Stomach (tissue), 9 donors: ENCODE data around the gene MTG1. TPM values are rescaled to one million over a fixed set of nuclear protein-coding genes. Genes with fewer than 3 reads are reported as not detected.
"Not testable (repeated sequence)": the region's sequence is repeated elsewhere in the genome, so short reads cannot be mapped to it uniquely, and the experiment has no call there.

ENCODE experiments used
- DNase-seq, 2 donors: peaks; one replicate each; pipeline versions ENCODE4 v3.0.0 to v3.0.0-alpha.2; 2013 to 2019
- H3K27ac ChIP-seq, 5 donors: fragments of 200-600 bp in 4 of 5; sonication (generic) in 4 of 5; one replicate each; pipeline ENCODE4 v1.5.1; 2013 to 2019; ENCODE audit warnings: mild to moderate bottlenecking in 1 of 5, moderate library complexity in 1 of 5
- H3K27me3 ChIP-seq, 3 donors: fragments of 200-600 bp; sonication (generic); one replicate each; pipeline ENCODE4 v1.5.1; 2017 to 2019; ENCODE audit warnings: mixed run types in 1 of 3
- H3K36me3 ChIP-seq, 4 donors: fragments of 200-600 bp; sonication (generic); 1 replicate in 3 of 4; 2 replicates in 1 of 4; pipeline ENCODE4 v1.5.1; 2016 to 2019
- H3K4me1 ChIP-seq, 4 donors: fragments of 200-600 bp; sonication (generic); one replicate each; pipeline ENCODE4 v1.5.1; 2016 to 2019
- H3K4me3 ChIP-seq, 4 donors: fragments of 200-600 bp; sonication (generic) in 3 of 4; one replicate each; pipeline ENCODE4 v1.5.1; 2016 to 2019; ENCODE audit warnings: mild to moderate bottlenecking in 1 of 4
- H3K9me3 ChIP-seq, 4 donors: fragments of 200-600 bp; sonication (generic); one replicate each; pipeline ENCODE4 v1.5.1; 2016 to 2019
- CTCF ChIP-seq, 7 experiments: fragments of 450-650 bp in 4 of 7; fragments of 200-600 bp in 3 of 7; sonication (generic) in 3 of 7; IDR thresholded peaks; one replicate each; pipeline ENCODE4 v1.5.1; 2016 to 2019; ENCODE audit warnings: antibody characterized with exemption in 7 of 7, control low read depth in 2 of 7, mild to moderate bottlenecking in 1 of 7
- EP300 ChIP-seq: sonication (generic); formaldehyde crosslinking; IDR thresholded peaks from one replicate; pipeline ENCODE4 v1.6.1; 2017; ENCODE audit warnings: antibody characterized with exemption
- POLR2A ChIP-seq, 4 donors: fragments of 450-650 bp; IDR thresholded peaks; one replicate each; pipeline ENCODE4 v1.6.1; 2016; ENCODE audit warnings: antibody characterized with exemption in 4 of 4, control low read depth in 2 of 4, mild to moderate bottlenecking in 1 of 4, moderate library complexity in 1 of 4
- POLR2AphosphoS5 ChIP-seq, 3 donors: sonication (generic); formaldehyde crosslinking; IDR thresholded peaks; one replicate each; pipeline ENCODE4 v1.6.1; 2016; ENCODE audit warnings: antibody characterized with exemption in 3 of 3
- whole genome bisulfite sequencing, 5 donors: extraction: QIAGEN DNeasy Blood & Tissue Kit in 3 of 5; methylation state at CpG; one replicate each; pipeline versions ENCODE4 v1.1.5 to v1.1.7; 2013 to 2018; 5-methylcytosine and 5-hydroxymethylcytosine counted together
- intact Hi-C: fragments of 100-400 bp; cut with DNase I; formaldehyde crosslinking; loops from one replicate; pipeline ENCODE4 v1.15.1; 2023; ENCODE audit warnings: low total_unique reads
- polyA plus RNA-seq, 3 donors: library from polyadenylated mRNA; stranded (reverse); fragments of 200-250 nt; gene quantifications; one replicate each; pipeline ENCODE4 v1.2.3, GENCODE V29; 2013
- total RNA-seq, 5 donors: library from RNA; depleted of rRNA; stranded (reverse); fragments of >200 nt; gene quantifications; one replicate each; pipeline versions ENCODE4 v1.1.0 to v1.2.3, GENCODE V29; 2014 to 2016
- donor health status: healthy with polysubstance abuse.
- donor health status: Bipolar disorder and iron deficiency.
- donor health status: healthy.

Gene MTG1
- total and polyA plus RNA-seq, 8 donors = 36.7 to 177 (median 52.9) TPM

- TF ChIP-seq EP300 (no peak), POLR2AphosphoS5 (IDR thresholded peaks at IDR 0.05) (no peak), CTCF (IDR thresholded peaks at IDR 0.05) (no peak), POLR2A (IDR thresholded peaks at IDR 0.05) (no peak)
- intact Hi-C loops = no loop called here
- peaks cover 0 to 27% (median 6%) of the 10 kb centered on the region in 4 donors for H3K36me3 ChIP-seq
- peaks cover 0 to 11% (median 0%) of the 10 kb centered on the region in 3 donors for H3K27me3 ChIP-seq
- peaks cover 0 to 4% (median 0%) of the 10 kb centered on the region in 4 donors for H3K9me3 ChIP-seq
- no peak overlapping the region for H3K4me3 ChIP-seq
- H3K27ac ChIP-seq = no peak overlapping the region
- peak in 1 of 2 donors; percentile 19 for DNase-seq
- WGBS, 5 donors = 26 to 44% (median 36%) methylated on average over 47 to 55 of the region's 55 CpGs
- peaks cover 0 to 3% (median 0%) of the 10 kb centered on the region in 4 donors for H3K4me1 ChIP-seq
Measured at GRCh38 chr10:133465191-133465949, 71.4 kb downstream of the MTG1 start.

GRCh38 chr10:133465950-133466474, 72.1 kb downstream of the MTG1 start:
- Histone ChIP-seq H3K9me3 (peaks cover 0 to 4% (median 0%) of the 10 kb centered on the region in 4 donors), H3K36me3 (peaks cover 0 to 30% (median 6%) of the 10 kb centered on the region in 4 donors), H3K4me1 (peaks cover 0 to 3% (median 0%) of the 10 kb centered on the region in 4 donors), H3K27me3 (peaks cover 0 to 11% (median 0%) of the 10 kb centered on the region in 3 donors), H3K27ac (no peak overlapping the region), H3K4me3 (no peak overlapping the region)
- DNase-seq = no peak
- TF ChIP-seq EP300 (no peak), POLR2A (IDR thresholded peaks at IDR 0.05) (no peak), CTCF (IDR thresholded peaks at IDR 0.05) (no peak), POLR2AphosphoS5 (IDR thresholded peaks at IDR 0.05) (no peak)
- intact Hi-C loops = no loop called here
- 78 to 93% (median 88%) methylated on average over 2 to 7 of the region's 7 CpGs for WGBS, 5 donors

- Histone ChIP-seq H3K27me3 (peaks cover 0 to 11% (median 0%) of the 10 kb centered on the region in 3 donors), H3K4me3 (no peak overlapping the region), H3K4me1 (peaks cover 0 to 3% (median 0%) of the 10 kb centered on the region in 4 donors), H3K27ac (no peak overlapping the region), H3K36me3 (peaks cover 0 to 30% (median 6%) of the 10 kb centered on the region in 4 donors), H3K9me3 (peaks cover 0 to 4% (median 0%) of the 10 kb centered on the region in 4 donors)
- TF ChIP-seq POLR2A (IDR thresholded peaks at IDR 0.05) (no peak), EP300 (no peak), POLR2AphosphoS5 (IDR thresholded peaks at IDR 0.05) (no peak), CTCF (IDR thresholded peaks at IDR 0.05) (no peak)
- WGBS, 5 donors = 92 to 99% (median 94%) methylated on average over 6 to 7 of the region's 7 CpGs
- intact Hi-C loops = no loop called here
- no peak for DNase-seq
Measured at GRCh38 chr10:133466683-133467275, 72.8 kb downstream of the MTG1 start.

GRCh38 chr10:133467286-133467911, 73.4 kb downstream of the MTG1 start:
- Histone ChIP-seq H3K27me3 (peaks cover 0 to 11% (median 0%) of the 10 kb centered on the region in 3 donors), H3K9me3 (peaks cover 0 to 4% (median 0%) of the 10 kb centered on the region in 4 donors), H3K36me3 (peaks cover 0 to 27% (median 6%) of the 10 kb centered on the region in 4 donors), H3K27ac (no peak overlapping the region), H3K4me1 (peaks cover 0 to 3% (median 0%) of the 10 kb centered on the region in 4 donors), H3K4me3 (no peak overlapping the region)
- intact Hi-C loops = no loop called here
- 87 to 92% (median 90%) methylated on average over 17 of the region's 17 CpGs for WGBS, 5 donors
- TF ChIP-seq POLR2A (IDR thresholded peaks at IDR 0.05) (no peak), POLR2AphosphoS5 (IDR thresholded peaks at IDR 0.05) (no peak), CTCF (IDR thresholded peaks at IDR 0.05) (no peak), EP300 (no peak)
- DNase-seq = no peak

GRCh38 chr10:133469205-133469604, 75.2 kb downstream of the MTG1 start:
- H3K27ac ChIP-seq, DNase-seq, H3K9me3 ChIP-seq, H3K4me1 ChIP-seq, intact Hi-C loops, H3K4me3 ChIP-seq: not testable (repeated sequence)
- Histone ChIP-seq H3K36me3 (peaks cover 0 to 22% (median 6%) of the 10 kb centered on the region in 4 donors), H3K27me3 (peaks cover 0 to 11% (median 0%) of the 10 kb centered on the region in 3 donors)
- 79 to 91% (median 81%) methylated on average over 3 of the region's 3 CpGs for WGBS, 5 donors
